ENCODE results near the gene PBXIP1.
A peak's percentile ranks its signal among the peaks of the same experiment; 100 is the strongest.

PBXIP1 gene

DNA sequence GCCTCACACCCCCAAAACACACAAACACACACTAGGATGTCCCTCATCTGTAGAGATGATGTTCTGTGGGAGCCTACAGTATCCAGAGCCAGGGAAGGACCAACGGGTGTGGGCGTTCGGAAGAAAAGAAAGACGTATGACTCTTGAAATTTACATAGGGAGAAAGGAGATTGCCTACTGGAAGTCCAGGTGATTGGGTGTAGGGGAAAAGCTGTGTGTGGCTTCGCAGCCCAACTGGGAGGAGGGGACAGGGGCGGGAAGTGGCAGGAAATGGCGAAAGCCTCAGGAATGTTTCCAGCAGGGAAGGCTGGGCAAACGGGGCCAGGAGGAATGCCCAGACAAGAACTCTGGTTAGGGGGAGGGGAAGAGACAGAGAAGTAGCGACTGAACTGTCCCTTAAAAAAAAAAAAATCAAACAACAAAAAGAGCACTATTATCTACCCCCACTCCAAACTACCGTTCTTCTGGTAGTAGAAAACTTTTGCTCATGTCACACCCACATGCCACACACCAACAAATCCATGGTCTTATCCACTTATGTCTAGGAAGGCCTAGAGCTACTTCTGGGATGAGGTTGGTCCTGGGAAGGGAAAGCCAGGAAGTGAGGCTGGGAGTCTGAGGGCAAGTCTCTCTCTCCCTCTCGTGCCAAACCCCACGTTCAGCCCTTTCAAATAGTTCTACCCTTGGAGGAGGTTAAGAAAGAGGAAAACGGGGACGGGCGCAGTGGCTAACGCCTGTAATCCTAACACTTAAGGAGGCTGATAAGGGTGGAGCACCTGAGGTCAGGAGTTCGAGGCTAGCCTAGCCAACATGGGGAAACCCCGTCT lies 16.8 kb upstream of the PBXIP1 start:
- no peak for DNase-seq

DNA sequence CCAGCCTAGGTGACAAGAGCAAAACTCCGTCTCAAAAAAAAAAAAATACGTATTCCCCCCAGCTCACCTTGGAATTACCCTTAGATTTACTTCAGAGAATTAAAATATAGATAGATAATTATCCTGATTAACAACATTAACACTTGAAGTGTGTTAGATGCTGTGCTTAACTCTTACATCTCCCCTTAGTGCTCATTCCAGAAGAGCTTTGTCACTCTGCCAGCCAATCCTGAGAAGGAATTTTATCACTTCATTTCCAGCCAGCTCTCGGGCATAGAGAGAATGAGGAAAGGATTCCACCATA lies 16.3 kb upstream of the PBXIP1 start:
- DNase-seq: no peak

DNA sequence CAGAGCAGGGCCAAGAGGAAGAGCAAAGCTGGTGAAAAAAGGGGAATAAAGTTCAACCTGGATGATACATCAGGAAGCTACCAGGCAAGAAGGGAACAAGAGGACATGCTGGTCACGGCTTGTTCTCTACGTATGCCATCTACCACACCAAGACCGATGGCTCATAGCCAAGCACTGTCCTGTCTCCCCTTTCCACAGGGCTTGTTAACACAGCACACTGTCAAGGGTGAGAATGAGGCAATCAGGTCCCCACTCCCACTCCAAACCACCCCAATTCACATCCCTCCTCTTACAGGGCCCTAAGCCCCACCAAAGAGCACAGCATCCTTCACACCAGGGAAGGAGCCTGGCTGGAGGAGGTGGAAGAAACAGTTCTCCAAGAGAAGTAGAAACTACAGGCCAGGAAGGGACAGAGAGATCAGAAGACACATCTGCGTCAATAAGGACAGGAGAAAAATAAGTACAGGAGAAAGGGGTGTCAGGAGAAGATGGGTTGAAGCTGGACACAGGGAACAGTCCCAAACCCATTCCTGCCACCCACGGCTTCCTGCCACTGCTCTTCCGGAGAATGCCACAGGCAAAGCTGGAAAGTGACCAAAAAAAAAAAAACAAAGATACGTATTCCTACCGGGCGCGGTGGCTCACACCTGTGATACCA lies 15.6 kb upstream of the PBXIP1 start:
- no peak for DNase-seq

DNA sequence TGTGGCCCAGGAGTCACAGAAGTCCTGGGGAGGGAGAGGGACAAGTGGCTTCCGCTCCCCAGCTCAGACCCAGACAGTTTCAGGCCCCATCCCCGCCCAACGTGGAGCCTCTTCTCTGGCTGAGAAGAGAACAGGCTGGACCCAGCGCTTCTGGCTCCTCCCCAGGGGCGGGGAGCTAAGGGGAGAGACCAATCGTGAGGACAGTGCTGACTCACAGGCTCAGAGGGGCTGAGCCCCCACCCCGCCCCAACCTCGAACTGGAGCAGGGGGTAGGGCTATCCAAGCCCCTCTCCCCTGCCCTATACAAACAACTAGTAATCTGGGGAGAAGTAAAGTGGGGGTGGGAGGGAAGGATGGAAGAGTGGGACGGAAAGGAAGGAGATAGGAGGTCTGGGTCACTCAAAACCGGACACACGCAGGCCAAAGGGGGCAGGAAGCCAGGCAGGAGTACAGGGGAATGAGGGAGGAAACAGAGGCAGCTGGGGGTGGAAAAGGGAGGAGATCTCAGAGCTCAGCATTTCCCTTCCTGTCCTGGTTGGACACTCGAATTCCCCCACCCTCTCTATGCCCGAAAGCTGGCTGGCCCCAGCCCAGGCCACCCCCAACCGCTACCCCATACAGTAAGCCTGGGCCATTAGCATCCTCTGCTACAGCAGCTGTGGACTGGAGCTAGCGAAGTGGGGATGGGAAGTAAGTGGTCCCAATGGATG lies 14.9 kb upstream of the PBXIP1 start, which contains the start of gene SHC1:
SHC1 (minus strand) TSS at position 117 of the 710 bp plus-strand sequence. CDS start 221 bp downstream, outside the sequence.
- peak; percentile 63 for DNase-seq

DNA sequence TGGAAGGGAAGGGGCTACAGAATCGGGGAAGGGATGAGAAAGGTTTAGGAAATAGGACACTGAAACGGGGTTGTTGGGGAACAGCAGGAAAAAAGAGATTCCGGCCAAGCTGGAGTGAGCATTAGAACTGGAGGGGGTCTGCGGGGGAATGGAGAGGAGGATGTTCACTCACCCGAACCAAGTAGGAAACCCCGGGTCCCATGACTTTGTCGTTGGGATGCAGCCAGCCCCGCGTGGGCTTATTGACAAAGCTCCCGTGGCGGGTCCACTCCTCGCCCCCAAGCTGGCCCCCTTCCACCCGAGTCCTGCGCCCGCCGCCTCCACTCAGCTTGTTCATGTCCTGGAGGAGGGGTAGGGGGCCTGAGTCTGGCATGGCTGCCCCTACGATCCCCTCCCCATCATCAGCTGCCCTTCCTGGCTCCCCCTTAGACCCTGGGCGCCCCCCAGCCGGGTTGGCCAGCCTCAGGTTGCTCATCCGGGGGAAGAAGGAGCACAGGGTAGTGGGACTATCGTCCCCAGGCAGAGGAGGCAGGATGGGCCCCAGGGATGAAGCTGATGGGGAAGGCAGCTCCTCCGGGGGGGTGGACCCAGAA lies 14.1 kb upstream of the PBXIP1 start:
- no peak for DNase-seq

DNA sequence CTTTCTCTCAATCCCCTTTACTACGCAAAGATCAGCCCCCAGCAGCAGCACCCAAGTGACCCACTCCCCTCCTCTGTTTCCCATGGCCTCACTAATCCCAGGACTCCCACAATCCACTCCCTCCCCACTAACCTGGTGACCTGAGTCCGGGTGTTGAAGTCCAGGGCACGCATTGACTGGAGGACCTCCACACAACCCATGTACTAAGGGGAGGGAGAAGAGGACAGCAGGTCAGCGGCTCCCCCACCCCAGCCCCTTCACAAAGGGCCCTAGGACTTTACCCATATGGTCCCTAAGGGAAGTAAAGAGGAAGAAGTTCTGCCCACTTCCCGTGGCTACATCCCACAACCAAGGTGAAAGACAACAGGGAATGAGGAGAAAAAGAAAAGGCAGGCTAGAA lies 13.3 kb upstream of the PBXIP1 start:
- no peak for DNase-seq

DNA sequence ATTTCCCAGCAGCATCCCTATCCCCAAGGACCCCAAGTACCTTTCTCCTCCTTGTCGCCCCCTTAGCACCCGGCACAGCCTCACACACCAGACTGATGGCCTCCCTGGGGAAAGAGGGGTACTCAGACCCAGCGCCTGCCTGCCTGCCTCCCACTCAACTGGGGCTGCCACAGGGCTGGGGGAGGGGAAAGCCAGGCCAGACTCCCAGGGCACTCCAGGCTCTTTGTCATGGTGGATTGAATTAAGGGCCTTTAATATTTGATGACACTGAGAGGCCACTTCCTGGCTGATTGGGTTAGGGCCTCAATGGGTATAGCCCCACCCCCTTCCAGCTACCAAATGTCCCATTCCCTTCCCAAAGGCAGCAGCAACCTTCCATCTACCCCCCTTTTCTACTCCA lies 12.8 kb upstream of the PBXIP1 start:
- DNase-seq: no peak

DNA sequence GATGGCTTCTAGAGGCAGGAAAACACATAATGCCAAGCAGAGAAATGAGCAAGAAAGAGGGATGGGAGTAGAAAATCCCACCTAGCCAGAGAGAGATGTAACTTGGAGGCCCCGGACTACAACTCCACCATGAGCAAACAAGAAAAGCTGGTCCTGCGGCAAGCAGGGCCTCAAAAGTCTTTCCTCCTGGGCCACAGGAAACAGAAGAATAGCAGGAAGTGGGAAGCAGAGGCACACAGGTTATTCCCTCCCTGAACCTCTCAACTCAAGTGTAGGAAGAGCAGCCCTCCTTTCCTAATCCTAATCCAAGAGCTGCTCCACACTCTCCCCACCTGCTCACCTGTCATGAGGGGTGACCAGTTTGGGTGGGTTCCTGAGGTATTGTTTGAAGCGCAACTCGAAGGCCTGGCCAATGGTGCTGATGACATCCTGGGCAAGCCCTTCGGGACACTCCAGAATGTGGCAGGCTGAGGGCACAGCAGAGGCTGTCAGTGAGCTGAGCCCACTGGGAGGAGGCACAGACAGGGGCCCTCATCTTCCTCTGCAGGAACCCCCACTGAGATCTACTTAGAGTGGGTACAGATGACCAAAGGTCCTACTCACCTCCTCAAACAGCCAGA lies 11.5 kb upstream of the PBXIP1 start:
- no peak for DNase-seq

DNA sequence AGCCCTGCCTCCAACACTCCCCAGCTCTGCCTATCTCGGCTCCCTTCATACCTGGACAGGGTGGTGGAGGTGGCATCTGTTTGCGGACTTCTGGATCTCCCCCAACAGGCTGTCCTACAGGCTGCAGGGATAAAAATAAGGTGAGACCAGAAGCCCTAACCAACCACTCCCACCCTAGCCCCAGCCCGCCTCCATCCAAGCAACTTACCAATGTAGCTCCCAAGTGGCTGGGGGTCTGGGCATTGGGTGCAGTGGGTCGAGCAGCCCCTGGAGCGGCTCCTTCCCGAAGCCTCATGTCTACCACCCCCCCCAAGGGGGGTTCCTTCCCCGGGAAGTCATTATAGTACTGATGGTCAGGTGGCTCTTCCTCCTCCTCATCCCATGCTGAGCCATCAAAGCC lies 10.2 kb upstream of the PBXIP1 start:
- DNase-seq: no peak

DNA sequence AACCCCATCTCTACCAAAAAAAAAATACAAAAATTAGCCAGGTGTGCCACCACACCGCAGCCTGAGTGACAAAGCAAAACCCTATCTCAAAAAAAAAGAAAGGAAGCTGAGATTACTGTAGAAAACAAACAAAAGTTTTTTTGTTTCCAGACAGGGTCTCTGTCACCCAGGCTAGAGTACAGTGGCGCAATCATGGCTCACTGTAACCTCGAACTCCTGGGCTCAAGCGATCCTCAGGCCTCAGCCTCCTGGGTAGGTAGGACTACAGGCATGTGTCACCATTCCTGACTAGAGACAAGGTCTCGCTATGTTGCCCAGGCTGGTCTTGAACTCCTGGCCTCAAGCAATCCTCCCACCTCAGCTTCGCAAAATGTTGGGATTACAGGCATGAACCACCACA lies 8.5 kb upstream of the PBXIP1 start:
- no peak for DNase-seq

DNA sequence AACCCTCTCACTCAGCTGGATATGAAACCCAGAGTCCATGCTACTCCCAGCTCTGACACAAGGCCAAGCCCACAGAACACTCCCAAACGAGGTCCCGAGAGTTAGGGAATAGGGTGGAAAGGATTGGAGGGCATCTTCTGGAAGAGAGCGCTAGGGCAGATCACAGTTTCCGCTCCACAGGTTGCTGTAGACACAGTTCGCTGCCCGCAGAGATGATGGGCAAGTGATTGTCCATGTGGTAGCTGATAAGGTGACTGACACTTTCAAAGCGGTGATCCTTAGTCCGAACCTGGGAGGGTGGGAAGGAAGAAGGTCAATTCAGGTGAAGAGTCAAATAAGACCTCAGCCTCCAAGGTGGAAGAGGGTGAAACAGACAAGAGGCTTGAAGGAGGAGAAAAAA lies 7.7 kb upstream of the PBXIP1 start:
- no peak for DNase-seq

DNA sequence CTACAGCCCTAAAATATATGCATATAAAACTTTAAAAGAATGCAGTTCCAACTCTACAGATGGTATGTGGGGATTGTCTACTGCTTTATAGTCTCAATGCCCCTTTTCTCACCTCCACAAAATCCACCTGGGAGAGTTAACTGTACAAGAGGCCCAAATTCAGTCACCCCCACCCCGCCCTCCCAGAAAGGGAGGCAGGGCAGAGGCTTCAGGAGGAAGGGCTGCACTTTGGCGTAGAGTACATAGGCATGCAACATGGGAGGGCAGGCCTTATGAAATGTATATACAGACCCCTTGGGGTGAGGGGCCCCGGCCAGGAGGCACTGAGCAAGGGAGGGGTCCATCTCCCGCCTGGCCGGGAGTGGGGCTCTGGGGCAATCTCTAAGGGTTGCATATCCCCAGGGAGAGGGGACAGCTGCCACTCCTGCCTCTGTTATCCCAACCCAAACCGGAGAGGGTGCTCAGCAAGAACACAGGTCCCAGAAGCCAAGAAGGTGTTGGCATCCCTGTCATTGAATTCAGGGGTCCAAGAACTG lies 7.0 kb upstream of the PBXIP1 start:
- no peak for DNase-seq

DNA sequence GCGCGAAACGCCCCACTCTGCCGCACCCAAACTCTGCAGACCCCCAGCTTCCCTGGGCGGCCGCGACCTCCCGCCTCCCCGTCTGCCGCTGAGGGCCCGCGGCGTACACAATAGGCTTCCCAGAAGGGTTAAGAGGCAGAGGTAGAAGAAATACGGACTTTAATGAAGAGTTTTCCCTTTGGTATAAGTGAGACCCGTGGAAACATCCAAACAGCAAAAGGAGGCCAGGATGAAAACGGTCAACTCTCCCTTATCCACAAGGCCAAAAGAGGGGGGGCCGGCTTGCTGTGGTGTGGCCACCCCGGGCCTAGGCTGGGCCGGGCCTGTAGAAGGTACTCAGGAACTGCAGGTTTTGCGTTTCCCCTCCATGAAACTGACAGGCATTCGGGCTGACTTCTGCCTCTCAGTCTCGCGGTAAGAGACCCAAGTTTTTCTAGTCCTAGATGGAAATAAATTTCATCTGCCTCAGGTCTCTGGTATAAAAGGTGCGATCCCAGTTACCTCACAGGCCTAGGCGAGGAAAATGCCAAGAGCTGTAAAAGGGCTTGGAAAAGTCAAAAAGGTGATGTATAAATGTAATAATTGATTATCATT lies 6.4 kb upstream of the PBXIP1 start:
- DNase-seq: no peak

DNA sequence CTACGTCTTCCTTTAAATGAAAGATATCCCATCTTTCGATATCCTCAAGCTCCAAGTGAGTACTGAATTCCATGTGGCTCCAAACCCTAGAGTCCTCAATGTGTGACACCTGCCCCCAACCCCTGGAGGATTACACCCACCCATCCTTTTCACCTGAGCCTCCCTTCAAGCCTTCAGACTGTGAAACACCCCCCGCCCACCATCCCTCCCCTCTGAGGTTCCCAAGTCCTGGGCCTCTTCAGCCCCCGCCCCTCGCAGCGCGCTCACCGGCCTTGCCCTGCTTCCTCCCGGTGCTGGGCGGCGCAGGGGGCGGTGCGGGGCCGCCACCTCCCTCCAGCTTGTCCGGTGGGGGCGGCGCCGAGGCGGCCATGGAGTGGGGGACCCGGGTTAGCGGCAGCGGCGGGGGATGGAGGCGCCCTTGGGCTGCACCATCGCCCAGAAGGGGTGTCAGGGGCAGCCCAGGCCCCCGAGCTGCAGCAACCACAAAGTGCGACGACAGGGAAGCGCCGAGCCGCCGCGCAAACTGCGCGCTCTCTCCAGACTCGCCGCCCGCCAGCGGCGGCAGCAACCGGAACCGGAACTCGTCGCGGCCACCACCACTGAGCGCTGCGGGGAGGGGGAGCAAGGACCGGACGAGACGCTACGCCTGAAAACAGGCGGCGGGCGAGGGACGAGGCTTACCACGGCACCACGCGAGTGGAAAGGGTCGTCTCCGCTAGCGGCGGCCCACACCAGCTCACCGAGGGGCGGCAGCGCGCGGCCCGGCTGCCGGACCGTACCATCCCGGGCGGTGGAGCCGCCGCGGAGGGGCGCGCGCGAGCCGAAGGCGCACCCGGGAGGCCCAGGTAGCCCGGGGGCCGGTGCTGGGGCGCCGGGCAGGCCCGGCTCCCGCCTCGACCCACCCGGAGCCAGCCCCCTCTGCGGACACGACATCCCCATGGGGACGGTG lies 5.6 kb upstream of the PBXIP1 start, which contains the start of gene PYGO2:
PYGO2 (minus strand) TSS at position 576 of the 949 bp plus-strand sequence; CDS start at position 370, 206 bp downstream.
- peak; percentile 87 for DNase-seq

DNA sequence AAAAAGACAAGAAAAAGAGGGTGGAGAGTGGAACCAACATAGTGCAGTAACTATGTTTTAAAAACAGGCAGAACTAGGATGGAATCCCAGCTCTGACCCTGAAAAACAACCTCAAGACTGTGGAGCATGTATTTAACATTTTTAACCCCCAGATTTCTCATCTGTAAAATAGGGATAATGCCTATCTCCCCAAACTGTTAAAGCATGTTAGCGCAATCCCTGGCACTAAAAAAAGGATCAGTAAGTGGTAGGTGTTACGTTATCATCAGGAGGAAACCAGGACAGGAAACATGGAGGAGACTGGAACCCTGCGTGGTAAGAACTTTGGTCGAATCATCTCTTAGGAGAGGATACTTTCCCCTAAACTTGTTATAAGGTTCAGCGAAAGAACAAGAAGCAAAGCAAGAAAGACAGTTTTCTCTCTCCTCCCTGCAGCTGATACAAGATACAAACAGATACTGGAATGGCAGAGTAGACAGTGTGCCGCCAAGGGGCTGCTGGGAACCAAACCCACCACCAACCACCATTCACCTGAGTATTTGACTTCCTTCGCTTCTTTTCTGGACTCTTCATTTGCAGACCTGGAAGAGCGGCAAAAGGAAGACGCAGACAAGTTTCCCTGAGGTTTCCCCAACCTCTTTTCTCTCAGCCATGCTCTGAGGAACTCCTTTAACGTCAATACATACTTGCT lies 4.7 kb upstream of the PBXIP1 start:
- no peak for DNase-seq

DNA sequence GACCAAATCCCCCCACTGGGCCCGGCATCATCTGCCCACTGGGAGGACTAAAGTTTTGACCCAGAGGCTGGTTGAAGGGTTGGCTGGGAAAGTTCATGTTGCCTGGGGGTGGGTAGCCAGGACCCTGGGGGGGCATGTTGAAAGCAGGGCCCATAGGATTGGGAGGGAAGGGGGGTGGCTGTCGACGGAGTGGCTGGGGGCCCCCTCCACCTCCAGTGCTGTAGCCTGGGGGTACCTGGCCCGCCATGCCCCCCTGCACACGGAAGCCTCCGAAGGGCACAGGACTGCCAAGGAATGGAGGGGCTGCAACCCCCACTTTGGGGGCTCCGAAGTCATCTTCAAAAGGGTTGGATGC lies 3.5 kb upstream of the PBXIP1 start:
- no peak for DNase-seq

DNA sequence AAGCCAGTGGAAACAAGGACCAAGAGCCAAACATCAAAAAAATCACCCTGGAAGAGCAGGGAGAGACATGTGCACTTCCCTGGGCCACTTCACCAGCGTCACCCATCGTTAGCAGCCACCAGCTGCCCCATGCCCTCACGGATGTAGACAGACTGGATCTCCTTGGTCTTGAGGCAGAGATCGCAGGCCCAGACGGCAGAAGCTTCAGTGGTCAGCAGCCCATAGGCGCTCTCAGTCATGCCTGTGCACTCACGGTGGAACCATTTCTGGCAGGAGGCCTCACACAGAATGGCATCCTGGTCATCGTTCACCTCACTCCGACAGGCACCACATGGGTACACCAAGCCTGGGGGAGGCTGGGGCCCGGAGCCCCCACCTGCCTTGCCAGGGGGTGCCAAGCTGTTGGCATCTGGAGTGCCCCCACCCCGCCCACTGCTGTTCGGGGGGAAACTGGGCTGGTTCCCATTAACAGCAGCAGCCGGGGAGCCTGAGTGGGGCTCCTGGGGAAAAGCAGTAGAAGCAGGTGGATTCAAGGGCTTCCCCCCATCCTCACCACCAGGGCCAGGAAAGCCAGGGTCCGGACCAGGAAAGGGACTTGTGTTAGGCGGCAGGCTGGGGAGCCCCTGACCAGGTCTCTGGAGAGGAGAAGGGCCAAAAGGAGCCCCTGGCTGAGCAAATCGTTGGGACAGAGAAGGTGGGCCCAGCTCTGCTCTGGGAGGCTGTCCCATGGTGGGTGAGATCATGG lies 3.0 kb upstream of the PBXIP1 start:
- DNase-seq: no peak

DNA sequence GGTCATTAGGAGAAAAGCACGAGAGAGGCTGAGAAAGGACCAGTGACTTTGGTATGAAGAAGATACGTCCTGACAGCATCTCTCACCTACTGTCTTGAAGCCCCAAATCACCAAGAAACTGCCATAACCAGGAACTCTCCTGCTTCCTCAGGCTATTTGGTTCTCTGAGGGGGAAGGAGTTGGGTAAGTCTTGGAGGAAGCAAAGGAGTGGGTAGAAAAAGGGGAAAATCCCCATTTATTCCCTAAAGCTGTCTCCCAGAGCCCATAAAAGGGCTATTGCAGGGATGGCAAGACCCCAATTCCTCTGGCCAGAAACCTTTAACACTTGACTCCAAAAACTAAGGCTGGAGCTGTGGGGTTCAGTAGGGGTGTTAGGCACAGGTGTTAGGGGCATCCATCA lies 2.1 kb upstream of the PBXIP1 start:
- no peak for DNase-seq

DNA sequence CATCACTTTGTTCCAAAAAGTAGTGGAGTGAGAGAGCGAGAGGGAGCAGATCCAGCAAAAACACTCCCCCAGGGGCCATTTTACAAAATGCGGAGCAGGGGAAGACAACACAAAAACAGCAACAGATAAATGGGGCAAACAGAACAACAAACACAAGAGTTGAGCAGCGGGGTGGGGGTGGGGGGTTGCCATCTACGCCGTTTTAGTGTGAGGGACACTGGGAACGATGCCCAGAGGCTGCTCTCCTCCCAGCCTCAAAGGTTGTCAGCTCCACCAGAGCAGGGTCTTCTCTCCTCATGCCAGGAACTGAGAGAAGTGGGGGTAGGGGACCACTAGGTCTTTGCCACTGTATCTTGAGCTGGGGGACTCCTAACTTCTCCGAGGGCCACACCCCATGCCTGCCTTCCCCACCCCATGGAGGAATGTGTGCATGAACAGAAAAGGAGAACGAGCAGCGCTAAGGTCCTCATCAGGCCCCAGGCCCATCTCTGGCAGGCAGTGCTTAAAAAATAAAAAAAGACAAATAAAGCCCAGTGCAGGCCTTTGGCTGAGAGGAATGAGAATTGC lies 1.3 kb upstream of the PBXIP1 start:
- no peak for DNase-seq

DNA sequence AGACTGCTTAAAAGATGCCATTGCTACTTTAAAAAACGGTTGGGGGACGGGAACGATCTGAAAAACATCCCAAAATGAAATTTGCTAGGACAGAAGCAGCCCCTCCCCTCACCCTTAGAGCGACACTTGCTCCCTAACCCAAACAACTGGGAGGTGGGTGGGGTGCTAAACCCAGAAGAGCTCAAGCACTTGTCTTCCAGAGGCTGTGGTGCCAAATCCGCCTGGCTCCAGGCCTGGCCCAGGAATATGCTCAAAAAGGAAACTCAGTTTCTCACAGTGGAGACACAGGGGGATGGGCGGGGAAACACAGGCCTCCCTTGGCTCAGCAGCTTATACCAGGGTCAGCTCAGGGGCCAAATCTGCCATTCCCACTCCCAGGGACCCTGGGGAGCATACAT lies 644 bp upstream of the PBXIP1 start:
- no peak for DNase-seq
